Stimulated activated CD4-positive, alpha-beta T cell treated with anti-CD3 and anti-CD28 coated beads, TNF-alpha, amount 100 ng/mL, for 48 hours (primary cell): ENCODE data around the gene GPR108.
A peak's percentile ranks its signal among the peaks of the same experiment; 100 is the strongest.

Source experiments
- DNase-seq, 3 donors: peaks; one replicate each; pipeline ENCODE4 v3.0.0-alpha.2; 2020; ENCODE audit warnings: low read depth in 3 of 3

Gene GPR108

DNA sequence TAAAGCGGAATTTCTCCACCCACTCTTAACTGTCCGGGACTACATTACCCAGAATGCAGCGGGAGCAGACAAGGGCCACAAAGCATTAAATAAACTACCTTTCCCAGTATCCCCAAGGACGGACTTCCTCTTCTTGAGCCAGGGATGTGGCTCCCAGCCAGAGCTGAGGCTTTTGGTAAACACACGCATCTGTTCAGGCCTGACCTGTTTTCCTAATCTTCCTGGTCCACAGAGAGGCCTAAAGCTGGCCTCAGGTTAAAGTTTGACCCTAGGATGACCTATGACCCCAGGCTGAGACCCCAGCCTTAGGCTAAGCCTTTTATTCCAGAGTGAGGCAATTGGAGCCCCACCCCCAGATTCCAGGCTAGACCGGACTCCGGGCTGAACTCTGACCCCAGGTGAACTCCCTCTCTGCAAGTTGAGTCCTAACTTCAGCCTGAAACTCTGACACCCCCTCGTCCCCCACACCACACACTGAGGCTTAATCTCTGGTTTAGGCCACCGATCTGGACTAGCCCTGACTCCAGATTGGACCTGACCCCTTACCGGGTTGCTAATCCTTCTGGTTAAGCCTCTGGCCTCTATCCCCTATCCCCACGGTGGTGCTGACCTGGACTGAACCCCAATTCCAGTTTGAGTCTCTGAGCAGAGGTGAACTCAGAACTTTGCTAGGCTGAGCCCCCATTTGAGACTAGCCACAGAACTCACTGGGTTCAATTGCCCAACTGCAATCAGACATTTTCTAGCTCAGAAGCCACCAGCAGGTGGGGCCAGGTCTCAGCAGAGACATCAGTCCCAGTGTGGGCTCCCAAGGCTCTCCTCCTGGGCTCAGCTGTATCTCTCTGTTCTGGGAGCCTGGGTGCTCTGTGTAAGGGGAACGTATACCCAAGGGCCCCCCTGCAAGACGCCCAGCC is 750 bp upstream of the GPR108 start:
- DNase-seq = peak; percentile 59 to 76 (median 72)

DNA sequence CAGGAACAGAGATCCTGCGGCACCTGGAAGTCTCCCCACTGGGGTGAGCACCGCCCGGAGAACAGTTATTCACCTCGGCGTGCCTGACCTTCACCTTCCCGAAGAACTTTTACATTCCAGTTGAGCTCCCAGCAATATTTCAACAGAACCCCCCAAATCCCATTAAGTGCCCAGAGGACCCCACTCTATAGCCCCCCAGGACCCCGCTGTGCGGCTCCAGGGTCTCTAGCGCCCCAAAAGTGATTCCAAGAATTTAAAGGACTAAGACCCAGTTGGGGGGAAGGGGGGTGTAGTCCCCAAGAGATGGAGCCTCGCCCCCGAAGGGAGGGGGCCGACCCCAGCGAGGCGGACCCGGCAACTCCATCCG is 480 bp downstream of the GPR108 start:
- peak in 1 of 3 donors; percentile 27 for DNase-seq

DNA sequence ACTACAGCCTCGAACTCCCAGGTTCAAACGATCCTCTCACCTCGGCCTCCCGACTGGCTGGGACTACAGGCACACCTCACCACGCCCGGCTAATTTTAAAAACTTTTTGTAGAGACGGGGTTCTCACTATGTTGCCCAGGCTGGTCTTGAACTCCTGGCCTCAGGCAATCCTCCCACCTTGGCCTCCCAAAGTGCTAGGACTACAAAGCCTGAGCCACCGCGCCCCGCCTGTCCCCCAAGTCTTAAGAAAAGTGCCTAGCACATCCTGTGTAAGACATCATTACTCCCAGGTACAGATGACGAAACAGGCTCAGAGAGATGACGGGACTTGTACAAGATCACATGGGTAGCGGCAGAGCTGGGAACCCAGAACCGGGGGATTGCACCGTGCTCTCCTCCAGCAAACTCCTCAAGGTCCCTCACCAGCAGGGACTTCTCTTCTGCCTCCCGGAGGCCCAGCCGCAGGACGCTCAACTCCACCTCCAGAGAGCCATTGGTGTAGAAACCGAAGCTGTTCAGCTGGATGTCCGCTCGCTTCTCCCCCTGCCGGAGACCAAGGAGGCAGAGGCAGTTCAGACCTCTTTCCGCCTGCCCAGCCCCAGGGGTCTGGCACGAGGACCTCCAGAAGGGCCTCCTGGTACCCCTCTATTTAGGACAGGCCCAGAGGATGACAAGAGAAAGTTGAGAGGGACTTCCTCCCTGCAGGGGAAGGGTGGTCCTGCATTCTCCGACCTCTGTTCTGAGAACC is 1.0 kb downstream of the GPR108 start:
- DNase-seq = peak; percentile 51 to 60 (median 55)

DNA sequence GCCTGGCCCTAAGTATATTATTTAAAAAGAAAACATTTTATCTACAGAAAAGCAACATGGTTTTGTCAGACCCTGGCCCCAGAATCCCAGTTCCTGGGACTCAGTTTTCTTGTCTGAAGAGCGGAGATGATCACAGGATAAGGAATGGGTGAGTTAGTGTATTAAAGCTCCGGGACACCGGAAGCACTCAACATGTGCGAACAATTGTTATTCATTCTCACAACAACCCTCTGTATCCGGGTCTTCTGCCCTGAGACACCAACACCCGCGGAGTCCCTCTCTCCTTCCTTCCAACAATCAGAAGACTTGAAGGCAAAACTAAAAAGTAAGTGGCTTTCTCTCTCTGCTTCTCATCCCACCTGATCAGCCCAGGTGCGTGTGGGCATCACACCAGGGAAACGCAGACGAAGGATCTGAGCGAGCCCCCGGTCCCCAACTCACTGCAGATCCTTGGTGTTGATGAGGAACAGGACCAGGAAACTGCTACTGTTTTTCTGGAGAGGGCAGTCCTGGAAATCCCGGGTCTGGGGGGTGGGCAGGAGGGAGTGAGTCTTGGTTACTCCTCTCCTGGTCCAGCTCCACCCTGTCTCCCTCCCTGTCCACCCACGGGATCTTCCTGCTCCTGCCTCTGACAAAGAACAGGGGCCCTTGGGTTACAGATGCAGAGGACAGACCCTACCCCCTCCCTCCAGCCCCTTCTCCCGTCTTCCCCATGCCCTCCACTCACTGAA is 2.0 kb downstream of the GPR108 start:
- no peak for DNase-seq

DNA sequence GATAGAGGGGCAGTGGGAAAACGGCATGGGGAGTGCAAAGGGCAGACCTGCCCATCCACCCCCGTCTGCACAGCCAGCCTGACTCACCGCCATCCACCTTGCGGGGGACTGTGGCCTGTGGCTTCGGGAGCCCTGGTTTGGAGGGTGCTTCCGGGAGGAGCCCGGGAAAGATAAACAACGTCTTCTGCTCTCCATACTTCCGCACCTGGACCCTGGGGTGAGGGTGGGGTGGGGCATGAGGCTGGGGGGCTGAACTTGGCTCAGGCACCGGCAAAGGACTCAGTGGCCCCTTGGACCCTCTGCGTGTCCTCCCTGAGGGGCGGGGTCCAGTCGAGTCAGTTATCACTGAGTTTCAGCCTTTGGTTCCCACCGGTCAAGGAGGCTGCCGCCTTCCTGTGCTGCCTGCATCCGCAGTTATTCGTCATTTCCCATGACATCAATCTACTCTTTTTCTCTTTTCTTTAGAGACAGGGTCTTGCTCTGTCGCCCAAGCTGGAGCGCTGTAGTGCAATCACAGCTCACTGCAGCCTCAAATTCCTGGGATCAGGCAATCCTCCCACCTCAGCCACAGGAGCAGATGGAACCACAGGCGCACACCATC is 3.2 kb downstream of the GPR108 start:
- no peak for DNase-seq

DNA sequence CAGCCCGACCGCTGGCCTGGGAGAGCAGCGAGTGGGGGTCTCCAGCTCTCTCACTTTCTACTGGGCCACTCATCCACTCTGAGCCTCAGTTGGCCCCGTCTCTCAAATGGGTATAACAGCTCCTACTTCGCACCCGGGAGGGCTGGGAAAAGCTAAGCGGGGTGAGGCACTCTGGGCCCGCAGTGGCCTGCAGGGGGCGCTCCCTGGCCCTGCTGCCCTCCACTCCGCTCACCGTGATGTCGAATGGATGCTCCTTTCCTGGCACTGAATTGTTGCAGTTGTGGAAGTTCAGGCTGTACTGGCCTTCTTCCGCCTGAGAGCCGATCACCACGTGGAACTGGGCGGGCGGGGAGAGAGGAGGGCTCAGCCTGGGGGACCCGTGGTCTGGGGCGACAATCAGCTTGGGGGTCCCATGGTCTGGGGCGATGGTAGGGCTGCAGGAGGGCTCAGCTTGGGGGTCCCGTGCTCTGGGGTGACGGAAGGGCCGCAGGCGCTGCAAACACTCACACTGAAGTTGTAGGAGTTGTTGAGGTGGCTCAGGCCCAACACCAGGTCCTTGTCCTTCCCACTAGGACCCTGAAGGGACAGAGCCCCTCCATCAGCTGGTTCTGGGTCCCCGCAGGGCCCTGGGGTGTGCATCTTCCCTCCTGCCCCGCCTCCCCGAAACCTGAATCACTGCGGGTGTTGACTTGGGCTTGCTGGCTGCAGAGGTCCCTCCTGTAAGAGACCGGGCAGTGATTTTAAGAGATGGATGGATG is 3.9 kb downstream of the GPR108 start:
- no peak for DNase-seq

DNA sequence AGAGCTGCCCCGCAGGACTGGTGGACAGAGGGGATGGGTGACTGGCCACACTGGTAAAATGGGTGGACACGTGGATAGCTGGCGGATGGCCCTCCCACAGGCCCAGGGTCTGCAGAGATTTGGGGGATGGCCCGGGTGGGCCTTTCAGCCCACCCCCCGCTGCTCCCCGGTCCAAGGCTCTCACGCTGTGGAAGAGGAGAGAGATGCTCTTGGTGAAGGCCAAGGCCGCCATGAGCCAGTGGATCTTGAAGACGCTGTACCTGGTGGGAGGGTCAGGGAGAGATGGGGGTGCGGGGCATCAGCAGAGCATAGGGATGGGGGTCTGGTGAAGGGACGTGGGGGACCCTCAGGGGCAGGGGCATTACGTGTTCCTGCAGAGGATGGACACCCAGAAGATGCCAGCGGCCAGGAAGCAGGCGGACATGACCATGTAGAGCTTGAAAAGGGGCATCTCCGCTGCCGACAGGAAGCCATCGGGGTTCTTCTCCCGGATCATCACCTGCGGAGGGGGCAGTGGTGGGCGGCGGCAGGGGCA is 4.5 kb downstream of the GPR108 start:
- DNase-seq = no peak

DNA sequence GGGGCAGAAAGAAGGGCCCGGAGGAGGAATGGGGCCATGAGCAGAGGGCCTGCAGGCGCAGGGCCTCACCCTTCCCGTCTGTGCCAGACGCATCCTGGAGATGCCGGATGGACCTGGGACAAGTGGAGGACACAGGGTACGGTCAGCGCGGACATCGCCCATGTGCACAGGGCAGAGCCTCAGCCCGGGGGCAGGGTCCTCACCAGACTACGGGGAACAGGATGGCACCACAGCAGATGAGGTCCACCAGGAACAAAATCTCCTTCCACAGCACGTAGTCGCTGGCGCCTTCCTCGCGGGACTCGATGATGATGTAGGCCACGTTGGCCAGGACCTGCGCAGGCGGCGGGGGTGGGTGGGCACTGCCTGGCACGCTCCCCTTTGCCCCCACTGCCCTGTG is 5.6 kb downstream of the GPR108 start:
- DNase-seq = no peak

DNA sequence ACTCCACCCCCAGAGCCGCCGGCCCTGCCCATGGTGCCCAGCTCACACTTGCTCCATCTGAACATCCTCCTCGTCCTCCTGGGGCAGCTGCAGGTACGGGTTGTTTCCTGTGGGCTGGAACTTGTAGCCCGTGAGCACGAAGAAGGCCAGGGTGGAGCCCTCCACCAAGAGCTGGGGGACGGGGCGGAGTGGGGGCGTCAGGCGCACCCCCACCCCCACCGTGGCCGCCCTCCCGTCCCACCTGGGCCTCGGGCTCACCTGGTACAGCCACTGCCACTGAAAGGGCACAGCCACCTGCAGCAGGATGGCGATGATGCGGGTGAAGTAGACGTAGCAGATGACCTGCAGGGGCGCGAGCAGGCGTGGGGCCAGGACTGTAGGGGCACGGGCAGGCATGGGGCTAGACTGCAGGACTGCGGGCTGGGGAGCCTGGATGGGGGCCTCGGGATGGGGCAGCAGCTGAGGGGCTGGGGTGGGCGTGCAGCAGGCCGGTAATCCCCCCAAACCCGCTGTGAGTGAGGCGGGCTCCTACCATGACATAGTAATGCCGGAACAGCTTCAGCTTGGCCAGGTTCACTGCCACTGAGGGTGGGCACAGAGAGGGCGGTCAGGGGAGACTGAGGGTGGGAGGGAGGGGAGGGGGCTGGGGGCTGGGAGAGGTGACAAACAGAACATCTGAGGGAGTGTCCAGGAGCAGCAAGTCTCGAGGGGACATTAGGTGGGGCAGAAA is 6.3 kb downstream of the GPR108 start:
- no peak for DNase-seq

DNA sequence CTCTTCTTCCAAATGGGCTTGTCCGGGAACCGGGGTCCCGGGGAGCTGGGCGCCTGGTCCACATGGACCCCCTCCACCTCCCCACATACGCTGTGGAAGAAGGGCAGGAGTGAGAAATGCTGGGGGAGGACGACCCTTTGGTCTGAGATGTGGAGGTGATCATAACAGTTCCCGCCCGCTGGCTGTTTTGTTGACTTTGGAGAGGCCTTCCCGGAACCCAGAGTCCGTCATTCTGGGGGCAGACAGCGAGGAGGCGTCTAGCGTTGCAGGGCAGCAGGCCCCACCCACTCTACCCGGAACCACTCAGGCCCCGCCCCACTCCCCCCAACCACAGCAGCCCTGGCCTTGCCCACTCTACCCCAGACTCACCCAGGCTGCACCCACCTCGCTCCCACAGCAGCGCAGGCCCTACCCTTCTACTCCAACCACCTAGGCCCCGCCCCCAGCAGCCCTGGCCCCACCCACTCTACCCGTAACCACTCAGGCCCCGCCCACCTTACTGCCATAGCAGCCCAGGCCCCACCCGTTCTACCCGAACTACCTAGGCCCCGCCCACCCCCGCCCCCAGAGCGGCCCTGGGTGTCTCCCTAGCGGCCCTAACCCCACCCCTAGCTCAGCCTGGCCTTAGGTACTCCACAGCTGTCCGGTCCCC is 7.1 kb downstream of the GPR108 start:
- peak in 2 of 3 donors; percentile 41 to 67 for DNase-seq

DNA sequence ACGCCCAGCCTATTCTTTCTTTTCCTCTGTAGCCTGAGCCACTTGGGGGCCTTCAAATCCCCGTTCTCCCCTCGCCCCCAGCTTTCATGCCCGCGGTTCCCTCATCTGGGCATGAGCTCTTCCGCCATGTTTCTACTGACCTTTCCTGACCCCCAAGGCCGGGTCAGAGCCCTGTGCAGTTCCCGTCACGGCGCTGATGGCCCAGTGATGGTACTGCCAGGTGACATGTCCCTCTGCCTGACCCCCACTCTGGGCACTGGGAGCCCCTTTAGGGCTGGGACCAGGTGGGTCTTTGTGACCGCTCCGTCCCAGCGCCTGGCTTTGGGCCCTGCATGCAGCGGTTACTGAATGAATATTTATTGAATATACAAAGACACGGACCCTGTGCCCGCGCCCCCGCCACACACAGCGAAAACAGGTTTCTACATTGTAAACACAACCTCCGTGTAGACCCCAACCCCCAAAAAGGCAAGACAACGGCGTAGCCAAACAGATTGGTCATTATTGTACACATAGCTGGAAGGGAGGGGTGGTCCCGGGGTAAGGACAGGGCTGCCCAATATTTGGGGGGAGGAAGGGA is 7.7 kb downstream of the GPR108 start:
- DNase-seq = no peak

DNA sequence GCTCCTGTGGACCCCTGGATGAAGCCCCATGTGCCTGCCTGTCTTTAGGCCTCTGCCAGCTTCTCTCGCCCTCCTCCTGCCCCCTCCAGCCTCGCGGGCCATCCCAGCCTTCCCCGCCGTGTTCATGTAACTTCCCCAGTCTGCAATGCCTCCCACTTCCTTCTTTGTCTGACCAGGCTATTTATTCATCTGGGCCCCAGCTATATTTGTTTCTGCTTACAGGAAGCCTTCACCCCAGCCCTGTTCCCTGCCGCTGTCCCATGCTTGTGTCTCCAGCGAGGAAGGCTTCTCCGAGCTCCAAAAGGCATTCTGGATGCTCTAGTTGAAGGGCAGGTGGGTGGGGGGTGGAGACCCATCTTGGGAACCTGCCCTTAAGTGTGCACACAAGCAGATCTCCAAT is 9.0 kb downstream of the GPR108 start:
- DNase-seq = no peak

DNA sequence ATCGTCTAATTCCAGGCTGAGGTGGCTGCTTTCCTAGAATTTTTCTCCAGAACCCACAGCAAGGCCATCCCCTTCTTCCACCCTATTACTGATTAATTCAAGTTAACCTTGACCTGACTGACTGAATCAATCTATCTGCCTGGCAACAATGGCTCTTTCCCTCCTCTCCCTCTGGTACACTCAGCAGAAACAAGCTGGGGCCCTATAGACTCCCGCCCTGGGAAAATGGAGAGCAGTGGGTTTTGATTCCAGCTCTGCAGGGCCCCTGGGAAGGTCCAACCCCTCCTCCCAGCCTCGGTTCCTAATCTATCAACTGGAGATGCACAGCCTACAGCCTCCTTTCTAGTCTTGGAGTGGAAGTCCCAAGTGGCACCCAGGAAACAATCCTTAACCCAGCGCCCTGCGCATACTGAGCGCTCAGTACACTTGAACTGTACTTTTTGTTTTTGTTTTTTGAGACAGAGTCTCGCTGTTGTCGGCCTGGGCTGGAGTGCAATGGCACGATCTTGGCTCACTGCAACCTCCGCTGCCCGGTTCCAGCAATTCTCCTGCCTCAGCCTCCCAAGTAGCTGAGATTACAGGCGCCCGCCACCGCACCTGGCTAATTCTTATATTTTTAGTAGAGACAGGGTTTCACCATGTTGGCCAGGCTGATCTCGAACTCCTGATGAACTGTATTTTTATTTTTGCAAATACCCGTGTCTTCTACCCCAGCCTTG is 11.7 kb downstream of the GPR108 start:
- no peak for DNase-seq

DNA sequence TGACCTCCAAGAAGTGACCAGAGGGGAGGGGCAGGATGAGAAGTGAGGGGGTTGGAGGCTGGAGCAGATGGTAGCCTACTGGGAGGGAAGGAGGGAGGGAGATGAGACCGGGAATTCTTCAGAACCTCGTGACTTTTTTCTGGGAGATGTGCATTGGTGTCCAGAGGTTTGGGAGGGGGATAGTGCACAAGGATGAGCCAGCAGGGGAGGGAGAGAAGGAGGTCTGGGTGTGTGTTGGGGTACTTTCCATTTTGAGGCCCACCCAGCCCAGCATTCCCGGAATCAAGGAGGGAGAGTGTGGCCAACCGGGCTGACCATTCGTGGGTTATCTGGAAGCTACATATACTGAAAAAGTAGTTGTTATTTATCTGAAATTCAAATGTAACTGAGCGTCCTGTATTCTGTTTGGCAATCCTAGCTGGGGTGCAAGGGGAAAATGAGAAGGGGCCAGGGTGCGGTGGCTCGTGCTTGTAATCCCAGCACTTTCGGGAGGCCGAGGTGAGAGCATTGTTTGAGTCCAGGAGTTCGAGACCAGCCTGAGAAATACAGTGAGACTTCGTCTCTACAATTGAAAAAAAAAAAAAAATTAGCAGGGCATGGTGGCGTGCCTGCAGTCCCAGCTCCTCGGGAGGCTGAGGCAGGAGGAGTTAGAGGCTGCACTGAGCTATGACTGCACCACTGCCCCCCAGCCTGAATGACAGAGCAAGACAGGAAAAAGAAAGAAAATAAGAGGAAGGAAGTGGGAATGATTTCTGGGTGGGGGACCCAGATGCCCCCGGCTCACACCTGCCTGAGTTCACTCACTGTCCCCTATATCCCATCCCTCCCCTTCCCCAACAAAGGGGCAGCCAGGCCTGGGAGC is 12.5 kb downstream of the GPR108 start:
- no peak for DNase-seq

DNA sequence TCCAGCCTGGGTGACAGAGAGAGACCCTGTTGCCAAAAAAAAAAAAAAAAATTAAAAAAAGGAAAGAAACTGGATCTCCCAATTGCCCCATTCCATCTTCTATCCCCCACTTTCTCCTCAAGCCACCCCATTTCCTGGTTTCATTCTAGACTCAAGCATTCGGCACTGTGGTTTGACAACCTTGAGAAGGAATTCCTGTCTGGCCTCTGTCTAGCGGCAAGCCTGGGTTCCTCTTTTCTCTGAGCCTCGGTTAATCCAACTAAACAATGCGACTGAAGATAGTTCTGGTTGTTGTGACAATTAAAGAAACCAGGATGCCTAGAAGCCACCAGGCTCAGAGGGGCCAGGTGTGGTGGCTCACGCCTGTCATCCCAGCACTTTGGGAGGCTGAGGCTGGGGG is 13.6 kb downstream of the GPR108 start:
- no peak for DNase-seq

DNA sequence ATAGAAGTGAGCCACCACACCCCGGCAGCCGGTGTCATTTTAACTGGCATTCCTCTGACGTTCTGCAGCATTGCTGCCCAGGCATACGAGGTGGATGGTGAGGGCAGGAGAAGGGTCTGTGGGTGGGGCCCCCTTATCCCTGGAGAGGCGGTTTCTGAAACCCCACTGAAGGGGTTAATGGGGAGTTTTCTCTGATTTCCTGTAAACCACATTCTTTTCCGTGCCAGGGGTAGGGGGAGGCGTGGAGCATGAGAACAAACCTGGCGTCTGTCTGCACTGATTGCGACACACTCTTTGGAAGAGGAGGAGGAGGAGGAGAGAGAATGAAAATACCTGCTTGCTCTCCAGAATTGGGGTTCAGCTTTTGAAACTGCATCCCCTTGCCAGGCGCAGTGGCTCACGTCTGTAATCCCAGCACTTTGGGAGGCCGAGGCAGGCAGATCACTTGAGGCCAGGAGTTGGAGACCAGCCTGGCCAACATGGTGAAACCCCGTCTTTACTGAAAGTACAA is 14.2 kb downstream of the GPR108 start:
- DNase-seq = no peak

DNA sequence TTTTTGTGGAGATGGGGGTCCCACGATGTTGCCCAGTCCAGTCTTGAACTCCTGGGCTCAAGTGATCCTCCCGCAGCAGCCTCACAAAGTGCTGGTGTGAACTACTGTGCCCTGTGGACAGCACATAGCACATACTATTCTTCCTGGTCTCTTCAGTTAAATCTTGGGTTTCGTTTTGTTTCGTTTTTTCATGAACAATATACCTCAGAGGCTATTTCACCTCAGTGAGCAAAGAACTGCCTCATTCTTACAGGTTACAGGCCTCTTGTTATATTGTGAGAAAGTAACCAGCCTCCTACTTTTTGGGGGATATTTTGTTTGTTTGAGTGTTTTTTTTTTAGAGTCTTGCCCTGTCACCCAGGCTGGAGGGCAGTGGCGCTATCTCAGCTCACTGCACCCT is 15.6 kb downstream of the GPR108 start:
- no peak for DNase-seq

DNA sequence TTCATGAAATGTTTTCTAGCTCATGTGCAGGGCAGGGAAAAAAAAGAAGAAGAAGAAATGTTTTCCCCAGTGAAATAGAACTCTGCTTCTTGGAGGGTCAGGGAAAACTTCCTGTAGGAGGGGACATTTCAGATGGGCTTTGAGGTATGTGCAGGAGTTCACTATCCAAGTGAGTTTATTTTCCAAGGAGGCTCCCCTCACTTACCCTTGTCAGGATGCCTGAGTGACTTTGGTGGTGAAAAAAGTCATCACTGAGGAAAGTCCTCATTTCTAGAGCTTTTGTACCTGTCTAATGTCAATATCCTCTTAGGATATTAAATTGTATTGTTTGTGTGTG is 16.3 kb downstream of the GPR108 start:
- DNase-seq = no peak
